SK-N-SH treated with all-trans-retinoic acid at 6 μM for 48 hours (cell line): Measurements from ENCODE around the gene ABCC5.

Experiments used
- ATAC-seq: fragments of 200-7000 bp; cut with Tn5 transposase; 3 replicates; pipeline ENCODE4 v1.9.1; 2020; ENCODE audit warnings: mild to moderate bottlenecking, moderate library complexity
- ARNTL ChIP-seq: fragments of 450-650 bp; formaldehyde crosslinking; IDR thresholded peaks from 2 replicates; pipeline ENCODE4 v1.5.0; 2020; ENCODE audit warnings: low read depth, mild to moderate bottlenecking, moderate library complexity, borderline replicate concordance
- CSDC2 ChIP-seq: fragments of 250-450 bp; sonication (Bioruptor Pico); IDR thresholded peaks from 2 replicates; pipeline ENCODE4 v1.5.0; 2020; ENCODE audit warnings: mild to moderate bottlenecking, moderate library complexity
- CSRNP3 ChIP-seq: fragments of 250-450 bp; sonication (Bioruptor Pico); IDR thresholded peaks from 2 replicates; pipeline ENCODE4 v1.5.1; 2021; ENCODE audit warnings: mild to moderate bottlenecking, moderate library complexity
- ESRRG ChIP-seq: fragments of 250-450 bp; sonication (Bioruptor Pico); IDR thresholded peaks from 2 replicates; pipeline ENCODE4 v1.6.1; 2021; ENCODE audit warnings: mild to moderate bottlenecking
- GLIS3 ChIP-seq: fragments of 250-450 bp; sonication (Bioruptor Pico); IDR thresholded peaks from 2 replicates; pipeline ENCODE4 v1.5.0; 2020; ENCODE audit warnings: mild to moderate bottlenecking, moderate library complexity
- ISL1 ChIP-seq: fragments of 250-450 bp; sonication (Bioruptor Pico); IDR thresholded peaks from 2 replicates; pipeline ENCODE4 v2.1.2; 2022; ENCODE audit warnings: mild to moderate bottlenecking, moderate library complexity
- OSR1 ChIP-seq: fragments of 250-450 bp; sonication (Bioruptor Pico); IDR thresholded peaks from 2 replicates; pipeline ENCODE4 v1.8.0; 2022; ENCODE audit warnings: moderate library complexity, mild to moderate bottlenecking, inconsistent platforms
- PPARA ChIP-seq: fragments of 250-450 bp; sonication (Bioruptor Pico); IDR thresholded peaks from 2 replicates; pipeline ENCODE4 v1.5.0; 2020; ENCODE audit warnings: mild to moderate bottlenecking, borderline replicate concordance
- RARB ChIP-seq: fragments of 250-450 bp; sonication (Bioruptor Pico); IDR thresholded peaks from 2 replicates; pipeline ENCODE4 v1.8.0; 2021; ENCODE audit warnings: mild to moderate bottlenecking, moderate library complexity
- SNAI2 ChIP-seq: fragments of 250-450 bp; sonication (Bioruptor Pico); IDR thresholded peaks from 2 replicates; pipeline ENCODE4 v1.5.0; 2020; ENCODE audit warnings: mild to moderate bottlenecking, moderate library complexity
- TCF4 ChIP-seq: fragments of 250-450 bp; sonication (Bioruptor Pico); IDR thresholded peaks from 2 replicates; pipeline ENCODE4 v1.8.0; 2021; ENCODE audit warnings: mild to moderate bottlenecking, moderate library complexity, borderline replicate concordance
- TOX ChIP-seq: fragments of 250-450 bp; sonication (Bioruptor Pico); IDR thresholded peaks from 2 replicates; pipeline ENCODE4 v1.8.0; 2021; ENCODE audit warnings: mild to moderate bottlenecking, moderate library complexity, borderline replicate concordance
- TSHZ2 ChIP-seq: fragments of 250-450 bp; sonication (Bioruptor Pico); IDR thresholded peaks from 2 replicates; pipeline ENCODE4 v1.5.0; 2020; ENCODE audit warnings: mild to moderate bottlenecking, moderate library complexity
- ZC3H10 ChIP-seq: fragments of 250-450 bp; sonication (Bioruptor Pico); IDR thresholded peaks from 2 replicates; pipeline ENCODE4 v1.5.1; 2021; ENCODE audit warnings: mild to moderate bottlenecking, moderate library complexity
- ZFP30 ChIP-seq: fragments of 450-650 bp; formaldehyde crosslinking; IDR thresholded peaks from 2 replicates; pipeline ENCODE4 v1.5.0; 2022; ENCODE audit warnings: mild to moderate bottlenecking, moderate library complexity
- ZNF565 ChIP-seq: fragments of 450-650 bp; formaldehyde crosslinking; conservative IDR thresholded peaks from 2 replicates; pipeline ENCODE4 v1.5.0; 2020; ENCODE audit warnings: low read depth, mild to moderate bottlenecking, moderate library complexity
- ZNF8 ChIP-seq: fragments of 450-650 bp; formaldehyde crosslinking; IDR thresholded peaks from 2 replicates; pipeline ENCODE4 v1.5.0; 2020; ENCODE audit warnings: mild to moderate bottlenecking, moderate library complexity
- TF ChIP-seq, protein P1 (sequence below): fragments of 250-450 bp; sonication (Bioruptor Pico); IDR thresholded peaks from 2 replicates; pipeline ENCODE4 v1.8.0; 2021; ENCODE audit warnings: low read depth, mild to moderate bottlenecking, moderate library complexity, borderline replicate concordance
- TF ChIP-seq, protein P2 (sequence below): fragments of 250-450 bp; sonication (Bioruptor Pico); IDR thresholded peaks from 2 replicates; pipeline ENCODE4 v1.8.0; 2020; ENCODE audit warnings: mild to moderate bottlenecking, moderate library complexity, borderline replicate concordance

Gene ABCC5

DNA sequence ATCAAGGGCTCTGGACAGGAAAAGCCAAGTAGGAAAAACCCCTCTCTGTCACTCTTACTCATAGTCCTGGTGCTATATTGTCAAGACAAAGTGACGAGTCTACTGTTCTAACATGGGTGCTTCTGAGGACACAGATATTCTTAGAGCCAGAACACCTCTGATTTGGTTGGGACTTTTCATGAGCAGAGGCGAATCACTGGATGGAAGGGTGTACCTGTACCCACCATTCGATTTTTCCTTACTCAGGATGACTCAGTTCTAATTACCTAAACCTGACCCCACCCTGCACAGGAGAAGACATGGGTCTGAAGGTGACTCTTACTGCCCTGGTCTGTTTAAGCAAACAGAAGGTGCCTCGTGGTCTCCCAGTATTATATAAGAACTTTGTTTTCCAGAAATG lies 58.5 kb downstream of the ABCC5 start:
- no peak for ATAC-seq
- TF ChIP-seq PPARA (CRISPR knock-in tag) (no peak), ZNF8 (CRISPR knock-in tag) (no peak)

- no peak for TF ChIP-seq TCF4
- TF ChIP-seq OSR1 (CRISPR knock-in tag) = no peak
- no peak for TF ChIP-seq ZC3H10 (CRISPR knock-in tag)
- TF ChIP-seq, protein P1, sequence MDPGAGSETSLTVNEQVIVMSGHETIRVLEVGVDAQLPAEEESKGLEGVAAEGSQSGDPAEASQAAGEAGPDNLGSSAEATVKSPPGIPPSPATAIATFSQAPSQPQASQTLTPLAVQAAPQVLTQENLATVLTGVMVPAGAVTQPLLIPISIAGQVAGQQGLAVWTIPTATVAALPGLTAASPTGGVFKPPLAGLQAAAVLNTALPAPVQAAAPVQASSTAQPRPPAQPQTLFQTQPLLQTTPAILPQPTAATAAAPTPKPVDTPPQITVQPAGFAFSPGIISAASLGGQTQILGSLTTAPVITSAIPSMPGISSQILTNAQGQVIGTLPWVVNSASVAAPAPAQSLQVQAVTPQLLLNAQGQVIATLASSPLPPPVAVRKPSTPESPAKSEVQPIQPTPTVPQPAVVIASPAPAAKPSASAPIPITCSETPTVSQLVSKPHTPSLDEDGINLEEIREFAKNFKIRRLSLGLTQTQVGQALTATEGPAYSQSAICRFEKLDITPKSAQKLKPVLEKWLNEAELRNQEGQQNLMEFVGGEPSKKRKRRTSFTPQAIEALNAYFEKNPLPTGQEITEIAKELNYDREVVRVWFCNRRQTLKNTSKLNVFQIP (CRISPR knock-in tag) = no peak
- TF ChIP-seq ZFP30 (CRISPR knock-in tag) = no peak
- no peak for TF ChIP-seq SNAI2 (CRISPR knock-in tag)
- TF ChIP-seq, protein P2, sequence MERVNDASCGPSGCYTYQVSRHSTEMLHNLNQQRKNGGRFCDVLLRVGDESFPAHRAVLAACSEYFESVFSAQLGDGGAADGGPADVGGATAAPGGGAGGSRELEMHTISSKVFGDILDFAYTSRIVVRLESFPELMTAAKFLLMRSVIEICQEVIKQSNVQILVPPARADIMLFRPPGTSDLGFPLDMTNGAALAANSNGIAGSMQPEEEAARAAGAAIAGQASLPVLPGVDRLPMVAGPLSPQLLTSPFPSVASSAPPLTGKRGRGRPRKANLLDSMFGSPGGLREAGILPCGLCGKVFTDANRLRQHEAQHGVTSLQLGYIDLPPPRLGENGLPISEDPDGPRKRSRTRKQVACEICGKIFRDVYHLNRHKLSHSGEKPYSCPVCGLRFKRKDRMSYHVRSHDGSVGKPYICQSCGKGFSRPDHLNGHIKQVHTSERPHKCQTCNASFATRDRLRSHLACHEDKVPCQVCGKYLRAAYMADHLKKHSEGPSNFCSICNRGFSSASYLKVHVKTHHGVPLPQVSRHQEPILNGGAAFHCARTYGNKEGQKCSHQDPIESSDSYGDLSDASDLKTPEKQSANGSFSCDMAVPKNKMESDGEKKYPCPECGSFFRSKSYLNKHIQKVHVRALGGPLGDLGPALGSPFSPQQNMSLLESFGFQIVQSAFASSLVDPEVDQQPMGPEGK = no peak
- TF ChIP-seq ISL1 (CRISPR knock-in tag) = no peak
- no peak for TF ChIP-seq PPARA (CRISPR knock-in tag)
- no peak for TF ChIP-seq ARNTL
- no peak for TF ChIP-seq ZNF8 (CRISPR knock-in tag)
- TF ChIP-seq, all 23 proteins: peak for 0
- no peak for ATAC-seq
These were observed 58.9 kb downstream of the ABCC5 start for GRCh38 chr3:183958775-183959174.

DNA sequence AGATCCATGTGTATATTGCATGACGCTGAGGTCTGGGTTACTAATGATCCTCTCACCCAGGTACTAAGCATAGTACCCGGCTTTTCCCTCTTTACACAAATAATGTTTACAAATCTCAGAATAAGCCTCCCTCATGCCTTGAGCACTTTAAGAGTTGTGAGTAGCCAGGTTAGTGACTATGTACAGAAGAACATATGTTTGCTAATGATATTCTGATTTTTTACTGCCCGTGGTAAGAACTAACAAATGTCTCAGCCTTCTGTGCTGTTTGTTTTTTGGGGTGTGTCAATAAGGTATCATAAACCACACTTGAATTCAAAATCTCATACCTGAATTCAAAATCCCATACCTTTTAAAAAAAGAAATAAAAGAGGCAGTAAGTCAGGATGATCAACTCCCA lies 59.5 kb downstream of the ABCC5 start:
- TF ChIP-seq ZFP30 (CRISPR knock-in tag) (no peak), OSR1 (CRISPR knock-in tag) (no peak), PPARA (CRISPR knock-in tag) (no peak), TSHZ2 (no peak), CSDC2 (CRISPR knock-in tag) (no peak), ESRRG (CRISPR knock-in tag) (no peak), SNAI2 (CRISPR knock-in tag) (no peak), ZNF8 (CRISPR knock-in tag) (no peak), ZNF565 (no peak), TOX (CRISPR knock-in tag) (no peak)
- TF ChIP-seq, protein P2 = no peak
- ATAC-seq = no peak

DNA sequence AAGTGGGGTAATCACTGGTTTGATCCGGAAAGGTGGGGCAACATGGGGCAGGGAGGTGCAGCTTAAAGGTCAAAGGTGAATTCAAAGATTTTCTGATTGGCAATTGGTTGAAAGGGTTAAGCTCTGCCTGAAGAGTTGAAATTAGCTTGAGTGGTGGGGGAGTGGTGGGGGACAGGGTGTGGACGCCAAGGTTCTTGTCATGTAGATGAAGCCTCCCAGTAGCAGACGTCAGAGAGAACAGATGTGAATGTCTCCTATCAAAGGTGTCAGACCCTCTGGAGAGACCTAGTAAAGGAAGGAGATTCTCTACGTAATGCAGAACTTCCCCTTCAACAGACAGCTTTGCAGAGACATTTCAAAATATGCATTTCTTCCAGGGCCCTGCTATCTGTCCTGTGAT lies 62.8 kb downstream of the ABCC5 start:
- no peak for ATAC-seq
- TF ChIP-seq RARB (CRISPR knock-in tag) = no peak
- TF ChIP-seq TCF4 = no peak
- TF ChIP-seq, protein P1 (CRISPR knock-in tag) = no peak
- no peak for TF ChIP-seq GLIS3
- no peak for TF ChIP-seq ARNTL
- TF ChIP-seq SNAI2 (CRISPR knock-in tag) = no peak
- no peak for TF ChIP-seq ZNF565
- no peak for TF ChIP-seq CSRNP3 (CRISPR knock-in tag)
- TF ChIP-seq PPARA (CRISPR knock-in tag) = no peak
